GM12878 (cell line): ENCODE measurements around the gene ZBED4. TPM values are rescaled to one million over a fixed set of nuclear protein-coding genes. Genes with fewer than 3 reads are reported as not detected.

Source experiments
- BACH1 ChIP-seq: fragments of 450-650 bp; IDR thresholded peaks from 2 replicates; pipeline ENCODE4 v1.6.1; 2017; ENCODE audit warnings: mild to moderate bottlenecking, borderline replicate concordance
- BCL11A ChIP-seq: IDR thresholded peaks from 2 replicates; pipeline ENCODE4 v1.6.1; 2011; ENCODE audit warnings: low read depth, low read length
- CHD1 ChIP-seq: IDR thresholded peaks from 2 replicates; pipeline ENCODE4 v1.6.1; 2012; ENCODE audit warnings: low read depth, low read length, improper control_type of control experiment
- CHD2 ChIP-seq: IDR thresholded peaks from 2 replicates; pipeline ENCODE4 v1.6.1; 2011; ENCODE audit warnings: low read depth, low read length, improper control_type of control experiment, borderline replicate concordance
- FOXK2 ChIP-seq: fragments of 450-650 bp; IDR thresholded peaks from 2 replicates; pipeline ENCODE4 v1.6.1; 2017; ENCODE audit warnings: mild to moderate bottlenecking, moderate library complexity
- MYC ChIP-seq: IDR thresholded peaks from 2 replicates; pipeline ENCODE4 v1.6.1; 2011; ENCODE audit warnings: mild to moderate bottlenecking, low read length, moderate library complexity, inconsistent platforms; ENCODE audit not compliant: insufficient read depth, insufficient replicate concordance, insufficient read length, severe bottlenecking
- NFIC ChIP-seq: IDR thresholded peaks from 2 replicates; pipeline ENCODE4 v1.6.1; 2012; ENCODE audit warnings: low read depth, mild to moderate bottlenecking, inconsistent platforms, low read length, moderate library complexity
- NR2C1 ChIP-seq: fragments of 450-650 bp; IDR thresholded peaks from 2 replicates; pipeline ENCODE4 v1.6.1; 2017; ENCODE audit warnings: antibody characterized with exemption, mild to moderate bottlenecking, moderate library complexity
- POLR2A ChIP-seq: IDR thresholded peaks from 2 replicates; pipeline ENCODE4 v1.6.1; 2011; ENCODE audit warnings: low read depth, mild to moderate bottlenecking, low read length
- RCOR1 ChIP-seq: conservative IDR thresholded peaks from 2 replicates; pipeline ENCODE4 v1.6.1; 2012; ENCODE audit warnings: low read depth, low read length, improper control_type of control experiment
- RFX5 ChIP-seq: IDR thresholded peaks from 2 replicates; pipeline ENCODE4 v1.6.1; 2011; ENCODE audit warnings: low read depth, low read length, improper control_type of control experiment
- RUNX3 ChIP-seq: IDR thresholded peaks from 2 replicates; pipeline ENCODE4 v1.6.1; 2012; ENCODE audit warnings: low read length, inconsistent platforms
- SMAD1 ChIP-seq: fragments of 450-650 bp; IDR thresholded peaks from 2 replicates; pipeline ENCODE4 v1.6.1; 2018; ENCODE audit warnings: mild to moderate bottlenecking, low read depth; ENCODE audit not compliant: partially characterized antibody
- SMC3 ChIP-seq: IDR thresholded peaks from 2 replicates; pipeline ENCODE4 v1.6.1; 2011; ENCODE audit warnings: low read length, improper control_type of control experiment, borderline replicate concordance
- TARDBP ChIP-seq: IDR thresholded peaks from 2 replicates; pipeline ENCODE4 v1.6.1; 2016; ENCODE audit warnings: borderline replicate concordance
- ZNF622 ChIP-seq: fragments of 450-650 bp; IDR thresholded peaks from 2 replicates; pipeline ENCODE4 v1.6.1; 2017; ENCODE audit warnings: mild to moderate bottlenecking, inconsistent platforms
- polyA plus RNA-seq, 11 experiments: library from polyadenylated mRNA; depleted of rRNA in 4 of 11; unstranded in 6 of 11; stranded (reverse) in 5 of 11; fragments of >200 nt; fragmentation: Nextera tagmentation in 4 of 11; fragmentation: Illumina TruSeq in 1 of 11; extraction: Ambion mirVana in 4 of 11; extraction: Trizol in 1 of 11; gene quantifications; 1 replicate in 1 of 11; 2 replicates in 10 of 11; pipeline versions ENCODE4 v1.2.1 to v1.2.3, GENCODE V29; 2011 to 2016; ENCODE audit warnings: inconsistent platforms in 2 of 11, missing spikeins in 2 of 11, low read depth in 1 of 11
- total RNA-seq, 4 experiments: library from RNA; depleted of rRNA in 3 of 4; stranded (reverse); fragments of >200 nt in 3 of 4; fragmentation: Illumina TruSeq in 1 of 4; extraction: Trizol in 1 of 4; gene quantifications; 2 replicates each; pipeline versions ENCODE4 v1.2.1 to v1.2.3, GENCODE V29; 2013 to 2021
- TF ChIP-seq, protein P1 (sequence below): fragments of 450-650 bp; IDR thresholded peaks from 2 replicates; pipeline ENCODE4 v1.6.1; 2017; ENCODE audit warnings: antibody characterized with exemption, mild to moderate bottlenecking, moderate library complexity
- TF ChIP-seq, protein P2 (sequence below): IDR thresholded peaks from 2 replicates; pipeline ENCODE4 v1.6.1; 2012; ENCODE audit warnings: mild to moderate bottlenecking, low read depth, low read length
- TF ChIP-seq, protein P3 (sequence below): fragments of 450-650 bp; IDR thresholded peaks from 2 replicates; pipeline ENCODE4 v1.6.1; 2016; ENCODE audit warnings: mild to moderate bottlenecking
- TF ChIP-seq, protein P4 (sequence below): fragments of 450-650 bp; IDR thresholded peaks from 2 replicates; pipeline ENCODE4 v1.6.1; 2017; ENCODE audit warnings: mild to moderate bottlenecking

ZBED4 gene
- total and polyA plus RNA-seq, 10 of the 15 experiments (the other 5 are each of a cell fraction or from before 2014, with no cell fraction given), result 2.3 to 21.6 (median 12.8) TPM

DNA sequence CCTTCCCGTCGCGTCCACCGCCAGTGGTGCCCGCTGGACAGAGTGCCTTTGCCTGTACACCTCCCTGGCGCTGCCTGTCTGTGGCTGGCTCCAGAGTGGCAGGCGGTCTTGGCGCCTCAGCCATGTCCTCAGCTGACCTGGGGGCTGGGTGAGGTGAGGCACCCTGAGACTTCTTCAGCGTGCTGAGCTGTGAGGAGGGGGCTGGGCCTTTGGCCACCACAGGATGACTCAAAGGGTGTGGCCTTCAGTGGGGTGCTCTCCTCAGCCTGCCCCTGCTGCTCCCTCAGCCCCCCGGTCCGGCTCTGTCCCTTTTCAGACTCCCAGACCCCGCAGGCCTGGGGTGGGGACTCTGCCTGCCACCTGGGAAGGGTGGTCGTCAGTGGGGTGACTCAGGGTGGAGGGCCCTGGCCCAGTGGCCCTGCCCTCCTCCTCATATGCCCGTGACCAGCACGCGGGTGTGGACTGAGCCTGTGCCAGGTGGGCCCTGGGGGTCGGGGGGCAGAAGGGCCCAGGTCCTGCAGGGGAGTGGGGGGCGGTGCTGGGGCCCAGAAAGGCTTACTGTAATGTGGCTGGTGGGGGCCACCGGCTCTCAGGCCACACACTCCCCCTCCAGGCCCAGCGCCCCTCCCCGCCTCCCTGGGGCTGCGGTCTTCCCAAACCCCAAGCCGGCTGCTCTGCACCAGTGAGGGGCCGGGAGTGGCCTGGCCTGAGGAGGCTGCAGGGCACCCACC is 80.7 kb downstream of the ZBED4 start (continued):
- no peak for TF ChIP-seq RCOR1
- TF ChIP-seq ZNF622, result no peak
- TF ChIP-seq, protein P1, sequence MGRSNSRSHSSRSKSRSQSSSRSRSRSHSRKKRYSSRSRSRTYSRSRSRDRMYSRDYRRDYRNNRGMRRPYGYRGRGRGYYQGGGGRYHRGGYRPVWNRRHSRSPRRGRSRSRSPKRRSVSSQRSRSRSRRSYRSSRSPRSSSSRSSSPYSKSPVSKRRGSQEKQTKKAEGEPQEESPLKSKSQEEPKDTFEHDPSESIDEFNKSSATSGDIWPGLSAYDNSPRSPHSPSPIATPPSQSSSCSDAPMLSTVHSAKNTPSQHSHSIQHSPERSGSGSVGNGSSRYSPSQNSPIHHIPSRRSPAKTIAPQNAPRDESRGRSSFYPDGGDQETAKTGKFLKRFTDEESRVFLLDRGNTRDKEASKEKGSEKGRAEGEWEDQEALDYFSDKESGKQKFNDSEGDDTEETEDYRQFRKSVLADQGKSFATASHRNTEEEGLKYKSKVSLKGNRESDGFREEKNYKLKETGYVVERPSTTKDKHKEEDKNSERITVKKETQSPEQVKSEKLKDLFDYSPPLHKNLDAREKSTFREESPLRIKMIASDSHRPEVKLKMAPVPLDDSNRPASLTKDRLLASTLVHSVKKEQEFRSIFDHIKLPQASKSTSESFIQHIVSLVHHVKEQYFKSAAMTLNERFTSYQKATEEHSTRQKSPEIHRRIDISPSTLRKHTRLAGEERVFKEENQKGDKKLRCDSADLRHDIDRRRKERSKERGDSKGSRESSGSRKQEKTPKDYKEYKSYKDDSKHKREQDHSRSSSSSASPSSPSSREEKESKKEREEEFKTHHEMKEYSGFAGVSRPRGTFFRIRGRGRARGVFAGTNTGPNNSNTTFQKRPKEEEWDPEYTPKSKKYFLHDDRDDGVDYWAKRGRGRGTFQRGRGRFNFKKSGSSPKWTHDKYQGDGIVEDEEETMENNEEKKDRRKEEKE, result no peak
- no peak for TF ChIP-seq SMC3
- peak; percentile 44; the same call in 1 of the 2 replicates for TF ChIP-seq POLR2A
- no peak for TF ChIP-seq NR2C1
- TF ChIP-seq, protein P2, sequence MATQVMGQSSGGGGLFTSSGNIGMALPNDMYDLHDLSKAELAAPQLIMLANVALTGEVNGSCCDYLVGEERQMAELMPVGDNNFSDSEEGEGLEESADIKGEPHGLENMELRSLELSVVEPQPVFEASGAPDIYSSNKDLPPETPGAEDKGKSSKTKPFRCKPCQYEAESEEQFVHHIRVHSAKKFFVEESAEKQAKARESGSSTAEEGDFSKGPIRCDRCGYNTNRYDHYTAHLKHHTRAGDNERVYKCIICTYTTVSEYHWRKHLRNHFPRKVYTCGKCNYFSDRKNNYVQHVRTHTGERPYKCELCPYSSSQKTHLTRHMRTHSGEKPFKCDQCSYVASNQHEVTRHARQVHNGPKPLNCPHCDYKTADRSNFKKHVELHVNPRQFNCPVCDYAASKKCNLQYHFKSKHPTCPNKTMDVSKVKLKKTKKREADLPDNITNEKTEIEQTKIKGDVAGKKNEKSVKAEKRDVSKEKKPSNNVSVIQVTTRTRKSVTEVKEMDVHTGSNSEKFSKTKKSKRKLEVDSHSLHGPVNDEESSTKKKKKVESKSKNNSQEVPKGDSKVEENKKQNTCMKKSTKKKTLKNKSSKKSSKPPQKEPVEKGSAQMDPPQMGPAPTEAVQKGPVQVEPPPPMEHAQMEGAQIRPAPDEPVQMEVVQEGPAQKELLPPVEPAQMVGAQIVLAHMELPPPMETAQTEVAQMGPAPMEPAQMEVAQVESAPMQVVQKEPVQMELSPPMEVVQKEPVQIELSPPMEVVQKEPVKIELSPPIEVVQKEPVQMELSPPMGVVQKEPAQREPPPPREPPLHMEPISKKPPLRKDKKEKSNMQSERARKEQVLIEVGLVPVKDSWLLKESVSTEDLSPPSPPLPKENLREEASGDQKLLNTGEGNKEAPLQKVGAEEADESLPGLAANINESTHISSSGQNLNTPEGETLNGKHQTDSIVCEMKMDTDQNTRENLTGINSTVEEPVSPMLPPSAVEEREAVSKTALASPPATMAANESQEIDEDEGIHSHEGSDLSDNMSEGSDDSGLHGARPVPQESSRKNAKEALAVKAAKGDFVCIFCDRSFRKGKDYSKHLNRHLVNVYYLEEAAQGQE, result no peak
- no peak for TF ChIP-seq CHD1
- no peak for TF ChIP-seq RFX5
- TF ChIP-seq FOXK2, result no peak
- TF ChIP-seq, protein P3, sequence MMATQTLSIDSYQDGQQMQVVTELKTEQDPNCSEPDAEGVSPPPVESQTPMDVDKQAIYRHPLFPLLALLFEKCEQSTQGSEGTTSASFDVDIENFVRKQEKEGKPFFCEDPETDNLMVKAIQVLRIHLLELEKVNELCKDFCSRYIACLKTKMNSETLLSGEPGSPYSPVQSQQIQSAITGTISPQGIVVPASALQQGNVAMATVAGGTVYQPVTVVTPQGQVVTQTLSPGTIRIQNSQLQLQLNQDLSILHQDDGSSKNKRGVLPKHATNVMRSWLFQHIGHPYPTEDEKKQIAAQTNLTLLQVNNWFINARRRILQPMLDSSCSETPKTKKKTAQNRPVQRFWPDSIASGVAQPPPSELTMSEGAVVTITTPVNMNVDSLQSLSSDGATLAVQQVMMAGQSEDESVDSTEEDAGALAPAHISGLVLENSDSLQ, result 0 out of 2 replicates have a peak, but pooled peaks have one; percentile 34
- no peak for TF ChIP-seq BCL11A
- TF ChIP-seq MYC, result no peak
- no peak for TF ChIP-seq BACH1
- TF ChIP-seq SMAD1, result no peak
- TF ChIP-seq, protein P4, sequence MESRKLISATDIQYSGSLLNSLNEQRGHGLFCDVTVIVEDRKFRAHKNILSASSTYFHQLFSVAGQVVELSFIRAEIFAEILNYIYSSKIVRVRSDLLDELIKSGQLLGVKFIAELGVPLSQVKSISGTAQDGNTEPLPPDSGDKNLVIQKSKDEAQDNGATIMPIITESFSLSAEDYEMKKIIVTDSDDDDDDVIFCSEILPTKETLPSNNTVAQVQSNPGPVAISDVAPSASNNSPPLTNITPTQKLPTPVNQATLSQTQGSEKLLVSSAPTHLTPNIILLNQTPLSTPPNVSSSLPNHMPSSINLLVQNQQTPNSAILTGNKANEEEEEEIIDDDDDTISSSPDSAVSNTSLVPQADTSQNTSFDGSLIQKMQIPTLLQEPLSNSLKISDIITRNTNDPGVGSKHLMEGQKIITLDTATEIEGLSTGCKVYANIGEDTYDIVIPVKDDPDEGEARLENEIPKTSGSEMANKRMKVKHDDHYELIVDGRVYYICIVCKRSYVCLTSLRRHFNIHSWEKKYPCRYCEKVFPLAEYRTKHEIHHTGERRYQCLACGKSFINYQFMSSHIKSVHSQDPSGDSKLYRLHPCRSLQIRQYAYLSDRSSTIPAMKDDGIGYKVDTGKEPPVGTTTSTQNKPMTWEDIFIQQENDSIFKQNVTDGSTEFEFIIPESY, result peak; percentile 88
- no peak for TF ChIP-seq TARDBP
- peak; percentile 25; the same call in 1 of the 2 replicates for TF ChIP-seq RUNX3
- TF ChIP-seq NFIC, result no peak
- 0 out of 2 replicates have a peak, but pooled peaks have one; percentile 30 for TF ChIP-seq CHD2
